ENCODE measurements around the gene TPCN2.

TPCN2 gene

GRCh38 chr11:69035946-69036340 is 12.8 kb upstream of the TPCN2 start:
- no peak for DNase-seq (ENCODE audit: low read depth in 2 of 2, low spot score in 1 of 2)

- no peak for DNase-seq (ENCODE audit: low read depth in 2 of 2, low spot score in 1 of 2)
Observed at GRCh38 chr11:69037074-69037473, 11.7 kb upstream of the TPCN2 start.

GRCh38 chr11:69037544-69037943 is 11.2 kb upstream of the TPCN2 start:
- DNase-seq (ENCODE audit: low read depth in 2 of 2, low spot score in 1 of 2) = no peak

GRCh38 chr11:69039501-69039900 is 9.2 kb upstream of the TPCN2 start:
- DNase-seq (ENCODE audit: low read depth in 2 of 2, low spot score in 1 of 2) = no peak

GRCh38 chr11:69040051-69040450 is 8.7 kb upstream of the TPCN2 start:
- no peak for DNase-seq (ENCODE audit: low read depth in 2 of 2, low spot score in 1 of 2)

- no peak for DNase-seq (ENCODE audit: low read depth in 2 of 2, low spot score in 1 of 2)
Observed at GRCh38 chr11:69040581-69041260, 8.0 kb upstream of the TPCN2 start.

- DNase-seq (ENCODE audit: low read depth in 2 of 2, low spot score in 1 of 2) = no peak
Observed at GRCh38 chr11:69041516-69041915, 7.2 kb upstream of the TPCN2 start.

GRCh38 chr11:69044111-69045013 is 4.4 kb upstream of the TPCN2 start:
- DNase-seq (ENCODE audit: low read depth in 2 of 2, low spot score in 1 of 2) = no peak

GRCh38 chr11:69048031-69048693 is 570 bp upstream of the TPCN2 start:
- DNase-seq (ENCODE audit: low read depth in 2 of 2, low spot score in 1 of 2) = no peak

- no peak for DNase-seq (ENCODE audit: low read depth in 2 of 2, low spot score in 1 of 2)
Observed at GRCh38 chr11:69049490-69049867, 747 bp downstream of the TPCN2 start.

GRCh38 chr11:69050592-69051380 is 2.1 kb downstream of the TPCN2 start:
- no peak for DNase-seq (ENCODE audit: low read depth in 2 of 2, low spot score in 1 of 2)

GRCh38 chr11:69051381-69052342 is 2.9 kb downstream of the TPCN2 start:
- DNase-seq (ENCODE audit: low read depth in 2 of 2, low spot score in 1 of 2) = no peak

GRCh38 chr11:69052343-69053168 is 3.8 kb downstream of the TPCN2 start:
- no peak for DNase-seq (ENCODE audit: low read depth in 2 of 2, low spot score in 1 of 2)

- DNase-seq (ENCODE audit: low read depth in 2 of 2, low spot score in 1 of 2) = no peak
Observed at GRCh38 chr11:69053169-69053477, 4.4 kb downstream of the TPCN2 start.

GRCh38 chr11:69053546-69054396 is 5.0 kb downstream of the TPCN2 start:
- no peak for DNase-seq (ENCODE audit: low read depth in 2 of 2, low spot score in 1 of 2)

GRCh38 chr11:69054397-69055211 is 5.9 kb downstream of the TPCN2 start:
- no peak for DNase-seq (ENCODE audit: low read depth in 2 of 2, low spot score in 1 of 2)

- no peak for DNase-seq (ENCODE audit: low read depth in 2 of 2, low spot score in 1 of 2)
Observed at GRCh38 chr11:69055212-69055586, 6.5 kb downstream of the TPCN2 start.
